CD4-positive, alpha-beta T cell treated with Interleukin-15 for 1 hour (primary cell): ENCODE results near the gene OPTC.

Experiments used
- DNase-seq: peaks from one replicate; pipeline ENCODE4 v3.0.0-alpha.2; 2020

The OPTC gene

GRCh38 chr1:203519053-203519840, 25.3 kb downstream of the OPTC start:
- no peak for DNase-seq

- no peak for DNase-seq
Observed at GRCh38 chr1:203519896-203520295, 25.9 kb downstream of the OPTC start.

- DNase-seq: no peak
Observed at GRCh38 chr1:203520315-203520714, 26.4 kb downstream of the OPTC start.

GRCh38 chr1:203521074-203521794, 27.3 kb downstream of the OPTC start:
- DNase-seq: no peak

GRCh38 chr1:203521812-203522211, 27.9 kb downstream of the OPTC start:
- DNase-seq: no peak

GRCh38 chr1:203522237-203522636, 28.3 kb downstream of the OPTC start:
- DNase-seq: no peak

- DNase-seq: no peak
Observed at GRCh38 chr1:203523667-203524066, 29.7 kb downstream of the OPTC start.

GRCh38 chr1:203524152-203524551, 30.2 kb downstream of the OPTC start:
- DNase-seq: no peak

GRCh38 chr1:203524824-203525223, 30.9 kb downstream of the OPTC start:
- DNase-seq: no peak

GRCh38 chr1:203525685-203526084, 31.7 kb downstream of the OPTC start:
- no peak for DNase-seq

- DNase-seq: no peak
Observed at GRCh38 chr1:203526130-203526529, 32.2 kb downstream of the OPTC start.

- DNase-seq: no peak
Observed at GRCh38 chr1:203526572-203526971, 32.6 kb downstream of the OPTC start.

- DNase-seq: no peak
Observed at GRCh38 chr1:203527013-203527412, 33.1 kb downstream of the OPTC start.

- DNase-seq: no peak
Observed at GRCh38 chr1:203528063-203528462, 34.1 kb downstream of the OPTC start.

- DNase-seq: no peak
Observed at GRCh38 chr1:203528976-203529835, 35.3 kb downstream of the OPTC start.

- DNase-seq: no peak
Observed at GRCh38 chr1:203531063-203531462, 37.1 kb downstream of the OPTC start.

GRCh38 chr1:203534012-203534411, 40.1 kb downstream of the OPTC start:
- DNase-seq: no peak

- DNase-seq: no peak
Observed at GRCh38 chr1:203534526-203534925, 40.6 kb downstream of the OPTC start.

- DNase-seq: no peak
Observed at GRCh38 chr1:203536575-203536974, 42.6 kb downstream of the OPTC start.

GRCh38 chr1:203536980-203537455, 43.1 kb downstream of the OPTC start:
- no peak for DNase-seq

- DNase-seq: no peak
Observed at GRCh38 chr1:203537806-203538464, 44.0 kb downstream of the OPTC start.

GRCh38 chr1:203538726-203539125, 44.8 kb downstream of the OPTC start:
- no peak for DNase-seq
